GM21717 (cell line): ENCODE measurements around the gene GASK1A.
"Not testable (repeated sequence)": the region's sequence is repeated elsewhere in the genome, so short reads cannot be mapped to it uniquely, and the experiment has no call there.

Experiments used
- ATAC-seq: cut with Tn5 transposase; IDR thresholded peaks from one replicate; pipeline ENCODE4 v1.9.1; 2021; ENCODE audit warnings: mild to moderate bottlenecking, moderate library complexity; ENCODE audit not compliant: unreplicated experiment

GASK1A gene

GRCh38 chr3:43055806-43056770 lies 77.0 kb downstream of the GASK1A start:
- no peak for ATAC-seq

DNA sequence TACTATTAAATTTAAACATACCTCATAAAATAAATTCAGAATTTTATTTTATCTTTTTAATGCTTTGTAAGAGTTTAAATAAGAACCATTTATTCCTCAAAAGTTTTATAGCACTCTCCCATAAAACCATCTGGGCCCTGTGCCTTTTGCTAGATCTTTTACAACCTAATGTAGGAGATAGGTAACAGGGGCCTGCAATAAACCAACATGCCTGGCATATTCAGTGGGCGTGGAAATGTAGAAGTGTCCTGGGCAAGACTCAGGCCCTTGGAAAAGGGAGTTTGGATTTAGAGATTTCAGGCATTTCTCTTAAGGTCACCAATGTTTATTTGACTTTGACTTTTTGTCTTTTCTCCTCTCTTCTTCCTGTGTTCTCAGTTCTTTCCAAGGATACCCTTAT lies 80.3 kb downstream of the GASK1A start:
- ATAC-seq, result no peak

DNA sequence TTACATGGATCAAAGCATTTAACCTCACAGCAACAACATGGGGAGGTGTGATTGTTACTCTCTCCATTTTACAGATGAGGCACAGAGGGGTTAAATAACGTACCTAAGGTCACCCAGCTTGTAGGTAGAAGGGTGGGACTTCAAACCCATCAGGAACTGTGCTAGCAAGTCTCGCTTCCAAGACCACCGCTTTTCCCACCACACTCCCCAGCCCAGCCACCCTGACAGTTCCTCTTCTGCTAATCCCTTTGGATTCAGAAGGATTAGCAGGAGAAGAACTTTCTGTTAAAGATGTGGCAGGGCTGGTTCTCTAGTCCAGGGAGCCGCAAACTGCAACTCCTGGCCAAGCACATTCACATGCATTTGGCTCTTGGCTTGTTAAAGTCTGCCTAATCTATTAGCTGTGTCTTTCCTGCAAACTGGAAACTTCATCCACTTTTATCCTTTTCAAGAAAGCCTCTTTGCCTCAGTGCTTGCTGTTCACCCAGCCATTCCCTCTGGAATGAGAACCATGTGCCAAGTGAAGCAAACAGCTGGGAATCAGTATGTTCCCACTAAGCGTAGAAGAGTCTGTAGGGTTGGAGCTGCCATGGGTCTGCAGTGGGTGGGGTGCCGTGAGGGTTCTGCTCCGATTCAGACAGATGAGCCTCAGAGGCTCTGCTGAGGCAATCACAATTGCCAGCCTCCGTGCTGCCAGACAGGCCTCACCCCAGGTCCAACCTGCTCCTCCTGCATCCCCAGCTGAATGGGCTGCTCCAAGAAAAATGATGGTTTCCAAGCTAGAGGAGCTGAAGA lies 82.2 kb downstream of the GASK1A start:
- no peak for ATAC-seq

DNA sequence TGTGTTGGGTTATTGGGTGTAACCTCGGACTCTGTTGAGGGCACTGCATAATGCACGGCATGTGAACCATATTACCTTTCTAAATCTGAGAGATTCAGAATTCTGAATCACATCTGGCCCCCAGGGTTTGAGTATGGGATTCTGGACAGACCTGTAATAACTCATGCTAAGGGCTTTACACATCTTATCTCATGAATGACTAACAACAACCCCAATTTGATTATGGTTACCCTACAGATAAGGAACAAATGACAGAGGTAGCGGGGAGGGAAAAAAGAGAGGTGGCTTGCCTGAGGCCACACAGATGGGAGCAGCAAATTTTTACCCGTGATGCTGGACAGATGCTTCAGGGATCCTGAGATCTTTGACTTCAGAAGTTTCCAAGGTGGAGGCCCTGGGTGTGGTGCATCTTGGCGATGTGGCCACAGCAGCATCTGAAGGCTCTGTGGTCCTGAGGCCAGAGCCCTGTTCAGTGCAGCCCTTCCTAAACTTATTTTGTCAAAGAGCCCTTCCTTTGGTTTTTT lies 83.0 kb downstream of the GASK1A start:
- no peak for ATAC-seq

DNA sequence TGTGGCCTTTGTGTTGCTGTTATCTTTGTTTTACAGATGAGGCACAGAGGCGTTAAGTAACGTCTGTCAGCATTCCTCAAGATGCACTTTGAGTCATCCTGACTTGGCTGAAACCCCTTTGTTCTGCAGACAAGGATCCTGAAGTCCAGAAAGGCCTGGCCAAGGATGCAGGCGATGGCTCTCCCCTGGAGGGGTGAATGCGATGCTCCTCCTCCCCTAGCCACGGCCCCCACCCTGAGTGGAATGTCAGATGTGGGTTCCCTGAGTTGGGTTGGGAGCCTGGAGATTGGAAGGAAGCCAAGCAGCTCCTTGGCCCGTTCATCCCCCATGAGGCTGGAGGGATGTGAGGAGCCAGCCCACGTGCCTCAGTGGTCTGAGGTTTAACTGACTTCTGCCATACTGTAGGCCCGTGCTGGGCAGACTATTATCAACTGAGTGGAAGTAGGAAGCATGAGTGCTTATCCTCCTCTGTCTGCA lies 83.5 kb downstream of the GASK1A start:
- ATAC-seq, result no peak

- ATAC-seq, result no peak
These were observed 84.0 kb downstream of the GASK1A start for GRCh38 chr3:43063114-43063513.

- not testable (repeated sequence) for ATAC-seq
These were observed 91.6 kb downstream of the GASK1A start for GRCh38 chr3:43070670-43071069.

DNA sequence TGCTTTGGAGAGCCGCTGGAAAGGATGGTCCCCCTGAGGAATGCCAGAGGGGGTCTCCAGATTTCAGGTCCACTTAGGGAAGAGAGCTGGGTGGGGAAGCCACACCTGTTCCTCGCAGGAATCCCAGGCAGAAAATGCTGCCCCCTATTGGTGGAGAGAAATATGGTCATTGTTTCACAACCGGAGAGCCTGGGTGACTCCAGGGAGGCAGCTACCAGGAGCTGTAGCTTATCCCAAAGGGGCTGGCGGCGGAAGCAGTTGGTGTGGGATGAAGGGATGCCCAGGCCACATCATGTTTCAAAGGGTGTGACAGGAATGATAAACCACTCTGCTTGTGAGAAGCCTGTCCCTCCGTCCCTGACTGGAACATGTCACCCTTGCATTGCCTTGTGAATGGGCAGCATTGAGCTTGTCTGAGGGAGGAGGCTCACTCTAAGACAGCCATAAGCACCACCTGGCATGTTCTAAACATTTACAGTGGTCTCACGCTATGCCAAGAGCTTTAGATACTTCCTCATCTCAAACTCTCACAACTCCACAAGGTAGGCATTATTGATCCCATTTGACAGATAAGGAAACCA lies 92.3 kb downstream of the GASK1A start:
- no peak for ATAC-seq

- ATAC-seq, result no peak
These were observed 93.2 kb downstream of the GASK1A start for GRCh38 chr3:43072361-43072760.

- no peak for ATAC-seq
These were observed 94.2 kb downstream of the GASK1A start for GRCh38 chr3:43073116-43073835.

GRCh38 chr3:43073836-43074220 lies 94.7 kb downstream of the GASK1A start:
- no peak for ATAC-seq

- ATAC-seq, result no peak
These were observed 95.4 kb downstream of the GASK1A start for GRCh38 chr3:43074482-43074881.

DNA sequence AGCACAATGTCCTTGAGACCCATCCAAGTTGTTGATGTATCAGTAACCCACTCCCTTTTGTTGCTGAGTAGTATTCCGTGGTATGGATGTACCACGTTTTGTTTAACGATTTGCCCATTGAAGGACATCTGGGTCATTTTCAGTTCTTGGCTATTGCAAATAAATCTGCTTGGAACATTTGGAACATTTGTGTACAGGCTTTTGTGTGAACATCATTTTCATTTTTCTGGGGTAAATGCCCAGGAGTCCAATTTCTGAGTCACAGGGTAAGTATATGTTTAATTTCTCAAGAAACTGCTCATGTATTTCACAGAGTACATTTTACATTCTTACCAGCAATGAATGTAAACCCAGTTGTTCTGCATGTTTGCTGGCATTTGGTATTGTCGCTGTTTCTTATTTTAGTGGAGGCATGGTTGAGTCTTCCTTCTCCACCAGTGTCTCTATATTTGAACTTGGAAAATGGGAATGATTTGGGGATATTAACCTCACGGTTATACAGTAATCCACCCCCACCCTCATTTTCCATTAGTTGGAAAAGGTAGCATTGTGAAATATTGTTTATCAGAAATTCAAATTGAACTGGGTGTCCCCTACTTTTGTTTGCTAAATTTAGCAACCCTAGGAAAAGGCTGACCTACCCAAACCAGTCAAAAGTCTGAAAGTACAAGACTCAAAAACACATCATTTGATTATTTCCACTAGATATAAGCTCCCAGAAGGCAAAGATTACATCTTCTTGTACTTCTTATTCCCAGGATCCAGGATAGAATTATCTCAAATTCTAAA lies 96.0 kb downstream of the GASK1A start:
- no peak for ATAC-seq

- ATAC-seq, result no peak
These were observed 97.0 kb downstream of the GASK1A start for GRCh38 chr3:43075904-43076661.

DNA sequence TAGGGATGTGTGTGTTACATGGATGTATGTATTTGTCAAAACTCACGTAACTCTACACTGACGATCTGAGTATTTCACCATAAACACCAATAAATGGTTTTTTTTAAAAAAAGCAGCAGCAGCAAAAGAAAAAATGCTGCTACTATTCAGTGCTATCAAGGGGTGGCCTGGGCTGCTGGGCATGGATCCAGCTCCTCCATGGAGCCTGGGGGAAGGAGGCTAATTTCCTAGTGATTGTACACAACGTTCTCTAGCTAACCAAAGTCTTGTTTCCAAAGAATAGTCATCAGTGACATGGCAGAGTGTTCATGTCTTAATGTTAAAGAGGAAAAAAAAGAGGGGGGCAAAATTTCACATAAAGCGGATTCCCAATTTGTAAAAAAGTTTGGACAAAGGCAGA lies 97.7 kb downstream of the GASK1A start:
- ATAC-seq, result no peak

- no peak for ATAC-seq
These were observed 98.2 kb downstream of the GASK1A start for GRCh38 chr3:43077261-43077660.

DNA sequence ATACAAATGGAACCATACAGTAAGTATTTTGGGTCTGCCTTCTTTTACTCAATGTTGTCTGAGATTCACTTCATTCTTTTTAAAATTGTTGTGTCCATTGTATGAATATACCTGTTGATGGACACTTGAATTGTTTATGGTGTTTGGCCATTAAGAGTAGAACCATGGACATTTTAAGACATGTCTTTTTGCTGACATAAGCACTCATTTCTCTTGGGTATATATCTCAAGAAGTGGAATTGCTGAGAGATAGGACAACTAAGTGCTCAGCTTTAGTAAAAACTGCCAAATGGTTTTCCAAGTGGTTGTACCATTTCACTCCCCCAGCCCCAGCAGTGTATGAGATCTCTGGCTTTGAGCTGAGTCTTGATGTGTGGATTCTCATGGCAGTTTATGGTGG lies 98.6 kb downstream of the GASK1A start:
- no peak for ATAC-seq

GRCh38 chr3:43079536-43080332 lies 100.6 kb downstream of the GASK1A start:
- no peak for ATAC-seq
